Left renal cortex interstitium (tissue), 4 donors: ENCODE results near the gene CUL3. TPM values are rescaled to one million over a fixed set of nuclear protein-coding genes. Genes with fewer than 3 reads are reported as not detected.
A peak's percentile ranks its signal among the peaks of the same experiment; 100 is the strongest.
"Not testable (repeated sequence)": the region's sequence is repeated elsewhere in the genome, so short reads cannot be mapped to it uniquely, and the experiment has no call there.

Experiments used
- DNase-seq, 4 donors: peaks; one replicate each; pipeline ENCODE4 v3.0.0-alpha.2; 2013; ENCODE audit warnings: low read depth in 4 of 4, low spot score in 2 of 4, missing footprints in 1 of 4
- polyA plus RNA-seq, 4 donors: library from polyadenylated mRNA; unstranded; fragments of 120-200 nt; gene quantifications; one replicate each; pipeline ENCODE4 v1.2.1, GENCODE V29; 2013; ENCODE audit not compliant: insufficient read length in 4 of 4

CUL3 gene
- 100 to 1,000 TPM; 100 to 138 (median 115) TPM for polyA plus RNA-seq

- peak; percentile 87 to 99 (median 96) for DNase-seq
Measured at GRCh38 chr2:224585211-224586088, at the start of gene CUL3. CUL3 (minus strand) TSS chr2:224585363; CDS start chr2:224585009, 354 bp downstream.

GRCh38 chr2:224630659-224631550, 45.7 kb upstream of the CUL3 start:
- no peak for DNase-seq

GRCh38 chr2:224628416-224628815, 43.3 kb upstream of the CUL3 start:
- no peak for DNase-seq

- no peak for DNase-seq
Measured at GRCh38 chr2:224626735-224627134, 41.6 kb upstream of the CUL3 start.

GRCh38 chr2:224613543-224614286, 28.6 kb upstream of the CUL3 start:
- DNase-seq = no peak

- DNase-seq = no peak
Measured at GRCh38 chr2:224612578-224612977, 27.4 kb upstream of the CUL3 start.

GRCh38 chr2:224611938-224612337, 26.8 kb upstream of the CUL3 start:
- no peak for DNase-seq

GRCh38 chr2:224608104-224608503, 22.9 kb upstream of the CUL3 start:
- no peak for DNase-seq

GRCh38 chr2:224603746-224604500, 18.8 kb upstream of the CUL3 start:
- DNase-seq = not testable (repeated sequence)

GRCh38 chr2:224602778-224603375, 17.7 kb upstream of the CUL3 start:
- not testable (repeated sequence) for DNase-seq

- DNase-seq = no peak
Measured at GRCh38 chr2:224601923-224602322, 16.8 kb upstream of the CUL3 start.

GRCh38 chr2:224598678-224599077, 13.5 kb upstream of the CUL3 start:
- DNase-seq = no peak

GRCh38 chr2:224596289-224596688, 11.1 kb upstream of the CUL3 start:
- DNase-seq = no peak

- no peak for DNase-seq
Measured at GRCh38 chr2:224595518-224595917, 10.4 kb upstream of the CUL3 start.

GRCh38 chr2:224594840-224595239, 9.7 kb upstream of the CUL3 start:
- no peak for DNase-seq

- DNase-seq = no peak
Measured at GRCh38 chr2:224591220-224591619, 6.1 kb upstream of the CUL3 start.

GRCh38 chr2:224586127-224586695, 1.0 kb upstream of the CUL3 start:
- DNase-seq = no peak

GRCh38 chr2:224584785-224585210, 365 bp downstream of the CUL3 start:
- peak in 2 of 4 donors; percentile 27 to 29 for DNase-seq
